C4-2B (cell line): ENCODE measurements around the gene LCN12.

ENCODE experiments used
- CTCF ChIP-seq: fragments of 450-650 bp; conservative IDR thresholded peaks from 2 replicates; pipeline ENCODE4 v1.5.1; 2017; ENCODE audit warnings: mild to moderate bottlenecking
- ZFX ChIP-seq: fragments of 450-650 bp; IDR thresholded peaks from 2 replicates; pipeline ENCODE4 v1.6.1; 2017

- no peak for TF ChIP-seq CTCF
- TF ChIP-seq ZFX: no peak
Observed at GRCh38 chr9:136963751-136964150, 11.7 kb downstream of the LCN12 start.
